ENCODE results near the gene ALG9.

Gene ALG9

DNA sequence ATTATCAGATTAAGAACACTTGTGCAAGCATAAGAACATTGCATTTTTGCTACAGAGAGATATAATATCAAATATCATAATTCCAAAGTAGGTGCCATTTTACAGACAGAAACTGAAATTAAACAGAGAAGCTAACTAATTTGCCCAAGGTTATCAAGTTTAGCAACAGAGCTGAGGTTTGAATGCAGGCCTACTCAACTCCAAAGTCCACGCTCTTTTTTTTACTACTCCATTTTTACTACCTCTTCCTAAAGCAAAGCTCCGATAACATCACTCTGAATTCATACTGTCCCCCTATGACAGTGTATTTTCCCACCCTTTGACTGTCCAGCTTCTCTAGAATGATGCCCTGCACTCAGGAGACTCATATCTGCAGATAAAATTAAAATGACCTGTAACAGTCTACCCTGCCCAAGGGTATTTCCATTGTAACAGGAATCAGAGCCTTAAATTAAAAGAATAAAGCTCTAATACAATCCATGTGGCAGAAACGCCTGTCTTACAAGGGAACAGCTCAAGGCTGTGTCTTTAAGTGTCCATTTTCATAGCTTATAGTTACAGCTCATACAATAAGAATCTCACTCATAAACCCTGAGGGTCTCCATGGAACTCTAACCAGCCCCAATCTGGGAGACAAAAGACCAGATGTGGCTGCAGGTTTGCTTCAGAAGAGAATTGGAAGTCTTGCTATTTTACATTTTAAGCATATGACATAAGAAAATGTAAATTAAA is 36.8 kb downstream of the ALG9 start:
- DNase-seq: no peak

DNA sequence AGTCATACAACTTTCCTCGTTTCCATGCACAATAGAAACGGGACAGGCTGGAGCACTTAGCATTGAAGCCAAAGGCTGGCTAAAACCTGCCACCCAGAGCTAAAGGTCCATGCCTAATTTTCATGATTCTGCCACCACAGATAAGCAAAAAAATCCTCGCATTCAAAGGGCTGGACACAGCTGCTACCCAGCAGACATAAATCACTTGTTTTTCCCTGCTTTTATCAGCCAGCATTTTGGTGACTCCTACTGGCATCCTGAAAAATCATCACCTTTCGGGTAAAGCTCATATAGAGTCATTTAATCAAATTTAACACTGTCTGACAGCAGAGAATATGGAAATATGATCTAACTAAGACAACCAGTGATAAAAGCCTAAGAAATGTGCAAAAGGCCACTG is 37.9 kb downstream of the ALG9 start:
- no peak for DNase-seq

DNA sequence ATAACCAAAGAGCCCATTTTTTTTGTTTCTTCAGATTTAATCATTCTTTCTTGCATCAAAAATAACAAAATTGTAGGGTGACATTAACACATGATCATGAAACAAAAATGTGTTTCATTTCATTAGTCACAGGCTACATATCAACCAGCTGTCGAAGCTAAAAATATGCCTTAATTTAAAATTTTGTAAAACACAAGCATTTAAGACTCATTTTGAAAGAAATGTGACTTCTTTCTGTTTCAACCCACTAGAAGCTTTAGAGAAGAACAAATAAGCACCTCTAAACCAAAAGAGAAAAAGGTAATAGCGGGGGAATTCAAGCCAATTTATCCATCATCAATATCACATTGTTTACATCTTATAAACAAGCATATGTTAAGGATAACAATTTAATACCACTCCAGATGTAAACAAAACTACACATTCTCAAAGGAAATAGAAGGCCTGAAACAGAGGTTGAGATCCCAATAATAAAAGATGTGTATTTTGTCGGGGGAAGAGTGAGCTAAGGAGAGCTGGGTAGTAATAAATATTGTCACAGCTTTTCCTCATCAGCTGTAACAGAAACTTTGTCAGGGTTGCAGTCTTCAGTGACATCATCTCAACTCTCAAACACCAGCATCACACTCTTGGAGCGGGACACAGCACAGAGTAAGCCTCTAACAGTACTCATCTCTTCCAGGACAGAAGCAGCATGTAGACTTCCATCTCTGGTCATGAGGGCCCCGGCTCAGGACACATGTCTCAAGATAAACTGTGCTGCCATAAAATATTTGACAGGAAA is 42.0 kb downstream of the ALG9 start:
- DNase-seq: no peak

DNA sequence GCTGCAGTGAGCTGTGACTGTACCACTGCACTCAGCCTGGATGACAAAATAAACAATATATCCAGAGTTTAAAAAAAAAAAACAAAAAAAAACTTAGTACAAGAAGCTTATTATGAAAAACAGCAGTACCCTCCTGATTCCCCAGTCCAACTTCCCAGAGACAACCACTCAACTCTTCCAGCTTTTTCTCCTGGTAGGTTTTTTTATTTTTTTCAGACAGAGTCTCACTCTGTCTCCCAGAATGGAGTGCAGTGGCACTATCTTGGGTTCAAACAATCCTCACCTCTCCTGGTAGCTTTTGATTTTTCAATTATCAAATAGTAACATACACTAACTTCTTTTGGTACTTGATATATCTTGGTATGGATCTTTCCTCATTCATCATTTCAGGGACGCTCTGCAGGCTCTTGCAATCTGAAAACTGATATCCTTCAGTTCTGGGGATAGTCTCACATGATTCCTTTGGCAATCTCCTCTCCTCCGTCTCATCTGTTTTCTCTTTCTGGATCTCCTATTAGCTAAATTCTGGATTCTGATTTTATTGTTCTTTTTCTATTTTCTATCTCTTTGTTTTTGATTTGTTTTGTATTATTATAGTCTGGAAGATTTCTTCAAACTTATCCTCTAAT is 44.9 kb downstream of the ALG9 start:
- no peak for DNase-seq

DNA sequence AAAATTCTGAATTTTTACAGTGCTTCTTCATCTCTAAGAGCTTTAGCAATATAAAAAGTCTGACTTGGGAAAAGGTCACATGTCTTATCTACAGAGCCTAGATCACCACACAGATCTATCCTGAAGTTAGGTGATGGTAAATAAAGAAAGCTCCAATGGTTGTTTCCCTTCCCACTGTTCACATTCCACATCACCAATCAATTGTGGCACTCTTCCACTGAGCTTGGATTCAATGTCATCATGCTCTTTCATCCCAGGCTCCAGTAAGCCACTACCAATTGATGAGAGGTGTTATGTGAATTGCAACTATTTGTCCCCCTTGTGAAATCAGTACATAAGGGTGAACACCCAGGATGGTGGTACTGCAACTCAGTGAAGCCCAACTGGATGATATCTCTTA is 47.8 kb downstream of the ALG9 start:
- DNase-seq: no peak

DNA sequence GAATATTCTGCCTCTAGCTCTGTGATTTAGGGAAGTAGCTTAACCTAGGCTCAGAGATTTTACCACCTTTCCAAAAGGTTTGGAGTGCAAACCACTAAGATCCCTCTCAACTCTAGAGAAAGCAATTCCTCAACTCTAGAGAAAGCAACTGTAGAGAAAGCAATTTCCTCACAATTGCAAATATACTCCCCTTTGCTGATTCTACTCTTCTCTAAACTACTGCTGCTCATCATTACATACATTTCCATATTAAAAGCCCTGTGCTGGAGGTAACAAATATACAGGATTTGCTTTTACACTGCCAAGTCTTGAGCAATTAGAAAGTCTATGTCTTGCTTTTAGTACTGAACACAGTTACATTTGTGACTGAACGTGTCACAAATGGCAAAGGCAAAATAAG is 48.2 kb downstream of the ALG9 start:
- no peak for DNase-seq

DNA sequence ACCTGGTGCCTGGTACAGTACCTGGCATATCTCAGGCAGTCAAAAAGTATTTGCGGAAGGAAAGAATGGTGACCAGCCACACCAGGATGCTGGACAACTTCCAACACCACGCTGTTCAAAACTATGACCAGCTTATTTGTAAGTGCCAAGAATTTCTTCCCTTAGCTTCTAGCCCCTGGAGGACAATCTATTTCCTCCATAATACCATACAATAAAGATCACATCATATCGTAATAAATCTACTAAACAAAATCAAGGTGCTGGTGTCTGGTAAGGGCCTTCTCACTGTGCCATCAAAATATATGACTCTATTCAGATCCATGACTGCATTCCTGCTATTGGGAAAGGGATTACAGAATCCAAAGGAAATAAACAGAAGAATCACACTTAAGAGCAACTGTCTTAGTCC is 51.5 kb downstream of the ALG9 start:
- no peak for DNase-seq

DNA sequence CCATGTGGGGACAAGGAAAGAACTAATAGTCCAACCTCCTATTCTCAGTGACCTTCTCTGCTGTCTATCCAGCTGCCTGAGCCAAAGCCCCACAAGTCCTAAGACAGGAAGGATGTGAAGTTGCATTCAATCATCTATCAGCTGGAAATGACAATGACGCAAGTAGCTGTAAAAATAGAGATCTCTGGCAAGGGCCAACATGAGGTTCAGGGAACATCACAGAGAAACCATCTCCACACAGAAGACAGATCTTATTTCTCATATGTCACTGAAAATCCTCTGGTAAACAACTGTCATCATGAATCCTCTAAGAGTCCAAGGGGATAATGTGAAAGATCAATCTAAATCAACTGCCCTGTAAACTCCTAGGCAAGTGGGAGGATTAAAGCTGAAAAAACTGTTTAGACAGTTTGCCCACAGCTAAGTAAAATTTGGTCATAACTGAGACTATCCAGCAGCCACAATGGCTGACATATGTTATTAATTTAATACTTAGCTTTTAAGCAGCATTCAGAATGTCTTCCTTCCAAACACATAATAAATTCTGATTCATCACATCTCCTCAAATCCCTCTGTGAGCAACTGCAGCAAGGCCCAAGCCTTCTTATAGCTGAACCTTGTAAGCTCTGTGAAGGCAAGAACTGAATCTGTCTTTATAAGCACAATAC is 52.1 kb downstream of the ALG9 start:
- no peak for DNase-seq

DNA sequence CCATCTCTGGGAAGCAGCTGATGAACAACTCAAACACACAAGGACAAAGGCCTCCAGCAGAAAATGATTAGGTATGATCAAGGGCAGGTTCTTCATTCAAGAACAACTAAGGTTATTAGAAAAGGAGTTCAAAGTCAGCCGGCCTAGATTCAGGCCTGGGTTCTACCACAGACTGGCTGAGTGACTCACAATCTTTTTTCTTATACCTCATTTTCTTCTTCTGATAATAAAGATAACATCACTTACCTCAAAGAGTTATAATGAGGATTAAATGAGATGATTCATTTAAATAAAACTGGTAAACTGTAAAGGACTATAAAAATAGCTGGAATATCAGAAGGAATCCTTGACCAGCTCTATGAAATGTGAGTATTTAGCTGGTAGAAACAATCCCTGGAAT is 55.9 kb downstream of the ALG9 start:
- DNase-seq: no peak

DNA sequence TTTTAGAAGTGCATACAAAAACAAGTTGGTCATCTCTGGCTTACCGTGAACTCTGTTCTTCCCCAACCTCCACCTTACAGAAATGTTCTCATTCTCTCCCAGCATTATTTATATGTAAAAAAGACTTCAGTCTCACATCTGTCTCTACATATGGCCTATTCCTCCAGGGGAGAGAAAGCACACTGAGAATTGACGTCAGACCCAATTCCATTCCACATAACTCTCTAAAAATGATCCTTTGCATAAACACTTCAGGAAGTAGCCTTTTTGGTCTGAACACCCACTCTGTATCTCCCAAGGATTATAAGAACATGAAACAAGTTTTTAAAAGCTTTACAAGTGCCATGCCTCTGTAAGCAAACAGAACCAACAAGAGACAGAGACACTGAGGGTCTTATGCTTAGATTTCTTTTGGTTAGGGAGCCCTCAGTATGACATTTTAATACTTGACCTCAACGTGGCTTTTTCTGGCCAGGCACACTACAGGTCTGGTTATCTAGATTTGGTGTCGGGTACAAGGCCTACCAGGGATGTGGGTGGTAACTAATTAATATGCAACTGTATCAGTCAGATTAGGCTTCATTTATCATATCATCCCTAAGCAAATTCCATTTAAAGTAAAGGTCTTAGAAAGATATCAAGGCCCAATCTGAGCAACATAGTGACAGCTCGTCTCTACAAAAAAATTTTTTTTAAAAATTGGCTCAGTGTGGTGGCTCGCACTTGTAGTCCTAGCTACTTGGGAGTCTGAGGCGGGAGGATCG is 56.6 kb downstream of the ALG9 start:
- DNase-seq: no peak

DNA sequence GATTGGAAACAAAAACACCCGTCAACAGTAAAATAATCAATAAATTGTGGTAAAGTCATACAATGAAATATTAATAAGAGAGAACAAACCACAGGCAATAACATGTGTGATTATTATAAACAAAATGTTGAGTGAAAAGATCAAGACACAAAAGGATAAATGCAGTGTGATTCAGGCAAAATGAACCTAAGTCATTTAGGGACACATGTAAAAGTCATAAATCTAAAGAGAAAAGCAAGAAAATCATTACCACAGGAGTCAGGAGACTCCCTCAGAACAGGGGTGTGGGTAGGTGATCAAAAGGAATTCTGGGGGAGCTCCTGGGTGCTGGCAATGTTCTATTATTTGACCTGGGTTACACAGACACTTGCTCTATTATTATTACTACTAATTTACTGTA is 57.3 kb downstream of the ALG9 start:
- DNase-seq: no peak

DNA sequence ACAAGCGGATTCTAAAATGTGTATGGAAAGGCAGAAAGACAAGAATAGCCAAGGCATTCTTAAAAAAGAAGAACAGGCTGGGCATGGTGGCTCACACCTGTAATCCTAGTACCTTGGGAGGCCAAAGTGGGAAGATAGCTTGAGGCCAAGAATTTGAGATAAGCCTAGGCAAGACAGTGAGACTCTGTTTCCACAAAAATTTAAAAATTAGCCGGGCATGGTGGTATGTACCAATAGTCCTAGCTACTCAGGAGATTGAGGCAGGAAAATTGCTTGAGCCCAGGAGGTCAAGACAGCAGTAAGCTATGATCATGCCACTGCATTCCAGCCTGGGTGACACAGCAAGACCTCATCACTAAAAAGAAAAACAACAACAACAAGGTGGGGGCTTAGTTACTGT is 59.2 kb downstream of the ALG9 start:
- no peak for DNase-seq

DNA sequence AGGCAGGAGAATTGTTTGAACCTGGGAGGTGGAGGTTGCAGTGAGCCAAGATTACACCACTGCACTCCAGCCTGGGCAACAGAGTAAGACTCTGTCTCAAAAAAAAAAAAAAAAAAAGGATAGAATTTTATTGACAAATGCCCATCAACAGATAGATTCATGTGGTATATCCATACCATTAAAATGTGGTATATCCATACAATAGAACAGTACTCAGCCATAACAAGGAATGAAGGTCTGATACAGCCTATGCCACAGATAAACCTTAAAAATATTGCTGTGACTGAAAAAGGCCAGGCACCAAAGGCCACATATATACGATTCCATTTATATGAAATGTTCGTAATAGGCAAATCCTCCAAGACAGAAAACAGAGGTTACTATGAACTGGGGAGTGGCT is 59.9 kb downstream of the ALG9 start:
- no peak for DNase-seq

DNA sequence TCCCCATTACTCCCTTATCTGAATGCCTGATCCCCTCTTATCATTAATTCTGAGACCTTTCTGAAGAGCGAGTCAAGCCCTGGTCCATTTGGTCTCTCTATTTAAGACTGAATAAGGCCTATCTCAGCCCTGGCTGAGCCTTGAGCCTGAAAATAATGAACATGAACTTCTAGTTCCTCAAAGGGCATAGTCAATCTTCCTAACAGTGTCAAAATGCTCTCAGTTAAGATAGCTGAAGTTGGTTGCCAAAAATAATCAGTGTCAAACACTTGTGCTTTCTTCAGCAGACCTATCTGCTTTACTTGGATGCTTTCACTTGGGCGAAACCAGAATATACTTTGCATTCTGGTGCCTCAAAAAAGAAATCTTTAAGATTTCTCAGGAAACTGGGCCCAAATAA is 62.5 kb downstream of the ALG9 start:
- no peak for DNase-seq

DNA sequence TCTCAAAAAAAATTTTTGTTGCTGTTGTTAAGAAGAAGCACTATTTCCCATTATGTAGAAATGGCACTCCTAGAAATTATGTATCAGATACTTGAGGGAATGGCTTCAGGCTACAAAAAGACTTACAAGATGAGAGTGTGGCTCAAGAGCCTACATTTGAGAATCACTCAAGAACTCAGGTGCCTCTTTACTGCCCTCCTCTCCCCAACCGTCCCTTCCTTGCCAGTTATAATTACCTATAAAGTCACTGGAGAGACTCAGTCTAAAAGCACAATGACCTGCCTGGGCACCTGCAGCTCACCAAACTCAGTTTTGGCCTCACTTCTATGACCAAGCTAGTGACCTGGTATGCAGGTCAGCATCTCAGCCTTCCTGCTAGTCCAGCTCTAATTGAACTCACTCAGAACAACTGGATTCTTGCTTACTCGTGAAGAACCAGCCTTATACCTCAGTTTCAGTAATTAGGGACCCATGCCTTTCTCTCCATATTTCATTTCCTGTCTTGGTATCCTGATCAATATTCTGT is 63.3 kb downstream of the ALG9 start:
- DNase-seq: no peak

DNA sequence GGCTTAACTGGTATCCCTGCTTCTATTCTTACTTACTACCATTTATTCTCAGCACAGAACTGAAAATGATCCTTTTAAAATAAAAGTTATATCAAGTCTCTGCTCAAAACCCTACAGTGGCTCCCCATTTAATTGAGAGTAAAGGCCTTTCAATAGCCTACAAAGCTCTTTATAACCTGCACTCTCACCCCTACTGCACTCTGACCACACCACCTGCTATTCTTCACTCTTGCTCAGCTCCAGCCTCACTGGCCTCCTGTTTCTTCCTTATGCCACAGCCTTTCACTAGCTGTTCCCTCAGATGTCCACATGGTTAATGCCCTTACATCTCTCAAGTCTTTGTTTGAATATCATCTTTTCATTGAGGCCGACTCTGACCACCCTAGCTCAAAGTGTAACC is 64.3 kb downstream of the ALG9 start:
- DNase-seq: no peak

DNA sequence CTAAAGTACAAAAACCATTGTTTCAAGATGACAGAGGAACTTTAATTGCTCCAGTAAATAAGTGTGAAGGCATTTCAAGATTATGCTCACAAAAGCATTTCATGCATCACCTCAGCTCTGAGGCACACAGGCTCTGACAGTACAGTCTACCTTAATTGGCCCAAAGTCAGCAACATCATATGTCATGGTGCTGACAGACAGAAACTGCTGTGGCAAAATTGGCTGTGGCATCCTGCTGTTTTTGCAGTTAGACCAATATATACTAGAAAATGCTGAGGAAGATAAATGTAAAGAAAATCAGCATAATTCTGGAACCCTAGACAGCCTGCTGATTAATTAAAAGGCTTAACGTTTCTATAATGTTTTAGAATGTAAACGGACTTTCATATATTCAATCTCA is 70.2 kb downstream of the ALG9 start:
- DNase-seq: no peak

DNA sequence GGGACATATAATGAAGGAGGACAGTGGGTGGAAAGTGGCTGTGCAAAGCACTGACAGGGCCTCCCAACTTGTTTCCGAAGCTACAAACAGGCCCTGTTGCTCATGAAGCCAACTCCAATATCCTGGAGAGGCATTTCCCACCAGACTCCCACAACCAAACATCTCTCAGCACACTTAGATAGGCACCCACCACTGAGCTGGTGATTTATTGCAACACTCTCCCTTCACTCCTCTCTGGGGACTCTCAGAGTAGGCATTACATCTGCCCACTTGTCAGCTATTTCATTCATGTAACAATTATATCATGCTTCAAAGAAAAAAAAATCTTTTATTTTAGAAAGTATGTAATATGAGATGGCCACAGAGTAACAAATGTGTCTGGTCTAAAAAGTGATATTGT is 73.1 kb downstream of the ALG9 start:
- no peak for DNase-seq

DNA sequence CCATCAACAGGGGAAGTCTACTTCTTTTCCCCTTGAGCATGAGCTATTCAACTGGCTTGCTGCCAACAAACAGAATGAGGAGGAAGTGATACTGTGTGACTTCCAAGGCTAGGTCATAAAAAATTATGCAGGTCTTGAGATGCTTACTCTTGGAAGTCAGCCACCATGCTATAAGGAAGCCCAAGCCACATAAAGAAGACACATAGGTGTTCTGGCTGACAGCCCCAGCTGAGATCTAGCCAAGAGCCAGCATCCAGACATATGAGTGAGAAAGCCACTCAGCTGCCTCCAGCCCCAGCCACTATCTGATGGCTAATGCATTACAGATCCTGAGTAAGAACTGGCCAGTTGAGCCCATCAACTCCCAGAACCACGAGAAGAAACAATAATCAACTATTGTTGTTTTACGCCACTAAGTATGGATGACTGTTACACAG is 74.2 kb downstream of the ALG9 start:
- peak in 1 of 2 experiments; percentile 8 for DNase-seq

DNA sequence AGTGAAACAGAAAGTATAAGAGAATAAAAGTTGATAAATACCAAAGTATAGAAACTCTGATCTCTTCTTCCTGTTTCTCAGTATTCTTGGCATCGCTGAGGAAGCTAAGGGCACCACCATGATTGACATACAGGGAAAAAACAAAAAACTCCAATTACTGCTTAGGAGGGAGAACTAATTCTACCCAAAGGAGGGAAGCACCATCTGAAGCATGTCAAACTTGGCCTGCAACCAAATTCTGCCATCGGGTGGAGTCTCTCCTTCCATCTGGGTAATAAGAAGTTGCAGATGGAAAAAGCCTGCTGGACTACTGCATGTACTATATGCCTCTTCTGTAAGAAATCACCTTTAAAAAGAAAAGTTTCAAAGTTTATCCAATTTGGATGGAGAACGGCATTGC is 74.7 kb downstream of the ALG9 start:
- peak in 1 of 2 experiments; percentile 26 for DNase-seq

DNA sequence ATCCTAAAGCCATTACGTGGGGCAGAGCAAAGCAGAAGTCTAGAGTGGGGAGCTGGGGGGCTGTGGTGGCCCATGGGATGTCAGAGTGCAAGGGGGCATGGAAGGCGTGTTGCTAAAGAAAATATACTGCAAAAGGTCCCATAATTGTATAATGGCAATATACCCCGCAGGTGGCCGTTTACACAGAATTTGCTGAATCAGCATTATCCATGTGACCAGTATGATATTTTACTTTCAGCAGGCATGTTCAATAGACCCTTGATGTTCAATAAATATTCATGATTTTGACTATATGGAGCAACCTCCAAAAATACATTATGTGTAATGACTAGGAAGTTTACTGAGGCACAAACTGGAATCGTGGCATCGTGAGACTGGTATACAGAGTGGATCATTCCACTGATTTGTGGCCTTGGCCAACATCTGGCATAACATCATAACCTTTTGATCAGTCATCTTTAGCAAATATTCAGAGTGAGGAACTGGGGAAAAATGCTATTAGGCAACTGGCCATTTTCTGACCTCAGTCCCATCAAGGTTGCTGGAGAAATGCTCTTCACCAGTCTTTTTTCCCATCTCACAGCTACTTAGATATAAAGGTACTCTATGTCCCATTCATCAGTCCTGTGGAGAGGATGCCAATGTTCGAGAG is 75.9 kb downstream of the ALG9 start:
- no peak for DNase-seq

DNA sequence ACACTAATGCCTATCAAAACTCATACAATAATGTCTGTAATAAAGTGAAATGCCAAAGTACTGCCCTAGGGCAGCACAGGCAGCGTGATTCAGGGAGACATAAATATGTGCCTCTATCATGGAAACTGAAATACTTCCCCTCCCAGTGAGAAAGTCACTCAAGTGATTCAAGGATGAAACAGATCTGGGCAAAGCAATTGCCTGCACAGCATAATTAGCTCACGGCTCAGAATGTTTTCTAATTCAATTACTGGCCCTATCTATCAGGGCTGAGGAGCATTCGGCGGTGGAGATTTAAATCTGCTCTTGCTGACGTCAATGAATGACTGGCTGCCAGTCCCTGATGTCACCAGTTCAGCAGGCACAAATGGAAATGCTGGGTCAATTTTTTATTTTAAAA is 77.5 kb downstream of the ALG9 start:
- DNase-seq: no peak

Measured in cerebellar nuclear complex (tissue), 1 donor.